Caco-2 (cell line): ENCODE measurements around the gene PHPT1. TPM values are rescaled to one million over a fixed set of nuclear protein-coding genes. Genes with fewer than 3 reads are reported as not detected.

ENCODE experiments used
- BruUV-seq: library from RNA; stranded (reverse); fragments of 400-500 nt; replicated peaks from 2 replicates; lab custom pipeline; 2021; lab: Mats Ljungman, UMichigan
- CTCF ChIA-PET: fragments of 300-600 bp; sonication (Branson Sonifier 250); formaldehyde crosslinking; loops from one replicate; lab custom pipeline; 2022; ENCODE audit warnings: antibody characterized with exemption; lab: Charles Lee
- POLR2A ChIA-PET: fragments of 300-600 bp; sonication (Branson Sonifier 250); formaldehyde crosslinking; loops from one replicate; lab custom pipeline; 2022; ENCODE audit warnings: antibody characterized with exemption; lab: Charles Lee
- DNase-seq, 2 experiments: peaks; one replicate each; pipeline versions ENCODE4 v3.0.0 to v3.0.0-alpha.2; 2020 to 2022
- H3K27me3 ChIP-seq: replicated peaks from 2 replicates; pipeline ENCODE4 v1.6.0; 2011; ENCODE audit warnings: low read length; ENCODE audit not compliant: control insufficient read depth, insufficient read depth
- H3K36me3 ChIP-seq: 2 replicates; pipeline ENCODE4 v1.5.1; 2011; ENCODE audit warnings: low read length; ENCODE audit not compliant: control insufficient read depth, insufficient read depth
- H3K4me1 ChIP-seq: fragments of 250-450 bp; sonication (Bioruptor Pico); 2 replicates; pipeline ENCODE4 v1.5.1; 2020; ENCODE audit warnings: mild to moderate bottlenecking
- H3K4me3 ChIP-seq: 2 replicates; pipeline ENCODE4 v1.5.1; 2011; ENCODE audit warnings: low read depth, mild to moderate bottlenecking, control low read depth, low read length
- H3K9me3 ChIP-seq: fragments of 250-450 bp; sonication (Bioruptor Pico); 2 replicates; pipeline ENCODE4 v1.5.1; 2020; ENCODE audit warnings: mild to moderate bottlenecking, moderate library complexity
- H3K27ac Mint-ChIP-seq: one replicate; pipeline ENCODE4 v1.8.0; 2022; ENCODE audit warnings: mixed read lengths; ENCODE audit not compliant: unreplicated experiment
- H3K27me3 Mint-ChIP-seq: one replicate; pipeline ENCODE4 v1.8.0; 2022; ENCODE audit warnings: mixed read lengths; ENCODE audit not compliant: insufficient read depth, unreplicated experiment
- H3K36me3 Mint-ChIP-seq: one replicate; pipeline ENCODE4 v1.8.0; 2022; ENCODE audit warnings: mild to moderate bottlenecking, mixed read lengths; ENCODE audit not compliant: insufficient read depth, unreplicated experiment
- H3K4me1 Mint-ChIP-seq: one replicate; pipeline ENCODE4 v1.8.0; 2022; ENCODE audit warnings: low read depth, mixed read lengths; ENCODE audit not compliant: unreplicated experiment
- H3K4me3 Mint-ChIP-seq: one replicate; pipeline ENCODE4 v1.8.0; 2022; ENCODE audit warnings: mild to moderate bottlenecking, moderate library complexity, mixed read lengths; ENCODE audit not compliant: unreplicated experiment
- H3K9me3 Mint-ChIP-seq: one replicate; pipeline ENCODE4 v1.8.0; 2022; ENCODE audit warnings: mixed read lengths; ENCODE audit not compliant: unreplicated experiment
- intact Hi-C: fragments of 100-400 bp; cut with micrococcal nuclease; formaldehyde crosslinking; loops from one replicate; pipeline ENCODE4 v1.10.0; 2022; ENCODE audit not compliant: unreplicated experiment
- total RNA-seq: library from RNA; stranded (reverse); gene quantifications from 2 replicates; pipeline ENCODE4 v1.2.3, GENCODE V29; 2022
- TF ChIP-seq, protein P1 (sequence below), 2 experiments: fragments of 200-600 bp in 1 of 2; IDR thresholded peaks; 1 replicate in 1 of 2; 2 replicates in 1 of 2; pipeline versions ENCODE4 v1.5.1 to v1.8.0; 2011 to 2022; ENCODE audit warnings: antibody characterized with exemption in 1 of 2, control low read depth in 1 of 2, inconsistent platforms in 1 of 2, low read depth in 1 of 2, low read length in 1 of 2, mild to moderate bottlenecking in 1 of 2, moderate library complexity in 1 of 2; ENCODE audit not compliant: insufficient read depth in 1 of 2, severe bottlenecking in 1 of 2, unreplicated experiment in 1 of 2

PHPT1 gene
- total RNA-seq, 1 experiment from 2014 or later: 105 TPM

DNA sequence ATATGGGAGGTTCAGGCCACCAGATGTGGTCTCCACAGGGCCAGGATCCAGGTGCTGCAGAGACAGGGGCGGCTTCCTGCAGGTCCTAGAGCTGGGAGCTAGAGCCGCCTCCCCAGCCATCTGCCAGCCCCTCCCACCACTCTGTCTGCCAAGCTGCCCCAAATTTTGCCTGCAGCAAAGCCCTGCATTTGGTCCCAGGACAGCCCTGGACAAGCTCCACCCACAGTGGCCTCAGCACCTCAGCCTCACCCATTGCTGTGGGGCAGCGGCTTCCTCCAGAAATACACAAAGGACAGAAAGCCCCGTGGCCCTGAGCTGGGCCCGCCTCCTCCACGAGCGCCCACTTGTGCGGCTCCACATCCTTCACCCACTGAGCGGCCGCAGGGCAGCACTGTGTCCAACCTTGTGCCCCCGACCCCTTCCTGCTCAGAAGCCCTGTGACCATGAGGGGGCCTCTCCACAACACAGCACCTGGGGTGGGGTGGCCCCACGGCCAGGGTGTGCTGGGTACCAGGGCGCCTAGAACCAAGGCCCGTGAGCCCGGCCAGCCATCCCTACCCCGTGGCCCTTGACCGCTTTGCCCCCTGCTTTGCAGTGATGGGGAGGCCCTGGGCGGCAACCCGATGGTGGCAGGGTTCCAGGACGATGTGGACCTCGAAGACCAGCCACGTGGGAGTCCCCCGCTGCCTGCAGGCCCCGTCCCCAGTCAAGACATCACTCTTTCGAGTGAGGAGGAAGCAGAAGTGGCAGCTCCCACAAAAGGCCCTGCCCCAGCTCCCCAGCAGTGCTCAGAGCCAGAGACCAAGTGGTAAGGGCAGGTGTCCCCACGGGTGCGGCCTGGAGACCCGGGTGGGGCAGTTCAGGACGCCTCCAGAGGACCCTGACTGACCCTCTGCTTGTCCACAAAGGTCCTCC, 10.6 kb upstream of the PHPT1 start:
- Mint-ChIP-seq H3K27me3 (no peaks in the 10 kb centered on the region), H3K4me1 (peaks cover 8% of the 10 kb centered on the region), H3K9me3 (no peaks in the 10 kb centered on the region), H3K4me3 (no peak overlapping the region), H3K36me3 (peaks cover 84% of the 10 kb centered on the region), H3K27ac (no peak overlapping the region)
- H3K4me3 ChIP-seq: no peak overlapping the region
- intact Hi-C loops: no loop called here
- H3K27me3 ChIP-seq: no peaks in the 10 kb centered on the region
- no peaks in the 10 kb centered on the region for H3K9me3 ChIP-seq
- no TSS peak for BruUV-seq
- TF ChIP-seq, protein P1, sequence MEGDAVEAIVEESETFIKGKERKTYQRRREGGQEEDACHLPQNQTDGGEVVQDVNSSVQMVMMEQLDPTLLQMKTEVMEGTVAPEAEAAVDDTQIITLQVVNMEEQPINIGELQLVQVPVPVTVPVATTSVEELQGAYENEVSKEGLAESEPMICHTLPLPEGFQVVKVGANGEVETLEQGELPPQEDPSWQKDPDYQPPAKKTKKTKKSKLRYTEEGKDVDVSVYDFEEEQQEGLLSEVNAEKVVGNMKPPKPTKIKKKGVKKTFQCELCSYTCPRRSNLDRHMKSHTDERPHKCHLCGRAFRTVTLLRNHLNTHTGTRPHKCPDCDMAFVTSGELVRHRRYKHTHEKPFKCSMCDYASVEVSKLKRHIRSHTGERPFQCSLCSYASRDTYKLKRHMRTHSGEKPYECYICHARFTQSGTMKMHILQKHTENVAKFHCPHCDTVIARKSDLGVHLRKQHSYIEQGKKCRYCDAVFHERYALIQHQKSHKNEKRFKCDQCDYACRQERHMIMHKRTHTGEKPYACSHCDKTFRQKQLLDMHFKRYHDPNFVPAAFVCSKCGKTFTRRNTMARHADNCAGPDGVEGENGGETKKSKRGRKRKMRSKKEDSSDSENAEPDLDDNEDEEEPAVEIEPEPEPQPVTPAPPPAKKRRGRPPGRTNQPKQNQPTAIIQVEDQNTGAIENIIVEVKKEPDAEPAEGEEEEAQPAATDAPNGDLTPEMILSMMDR (IDR thresholded peaks at IDR 0.05; ENCODE audit: insufficient read depth in 1 of 2, low read depth in 1 of 2, low read length in 1 of 2, severe bottlenecking in 1 of 2, unreplicated experiment in 1 of 2): no peak
- CTCF ChIA-PET: no interaction called here
- POLR2A ChIA-PET: no interaction called here
- peaks cover 1% of the 10 kb centered on the region; the same call in 1 of the 2 replicates for H3K36me3 ChIP-seq
- peaks cover 25% of the 10 kb centered on the region for H3K4me1 ChIP-seq
- no peak for DNase-seq

DNA sequence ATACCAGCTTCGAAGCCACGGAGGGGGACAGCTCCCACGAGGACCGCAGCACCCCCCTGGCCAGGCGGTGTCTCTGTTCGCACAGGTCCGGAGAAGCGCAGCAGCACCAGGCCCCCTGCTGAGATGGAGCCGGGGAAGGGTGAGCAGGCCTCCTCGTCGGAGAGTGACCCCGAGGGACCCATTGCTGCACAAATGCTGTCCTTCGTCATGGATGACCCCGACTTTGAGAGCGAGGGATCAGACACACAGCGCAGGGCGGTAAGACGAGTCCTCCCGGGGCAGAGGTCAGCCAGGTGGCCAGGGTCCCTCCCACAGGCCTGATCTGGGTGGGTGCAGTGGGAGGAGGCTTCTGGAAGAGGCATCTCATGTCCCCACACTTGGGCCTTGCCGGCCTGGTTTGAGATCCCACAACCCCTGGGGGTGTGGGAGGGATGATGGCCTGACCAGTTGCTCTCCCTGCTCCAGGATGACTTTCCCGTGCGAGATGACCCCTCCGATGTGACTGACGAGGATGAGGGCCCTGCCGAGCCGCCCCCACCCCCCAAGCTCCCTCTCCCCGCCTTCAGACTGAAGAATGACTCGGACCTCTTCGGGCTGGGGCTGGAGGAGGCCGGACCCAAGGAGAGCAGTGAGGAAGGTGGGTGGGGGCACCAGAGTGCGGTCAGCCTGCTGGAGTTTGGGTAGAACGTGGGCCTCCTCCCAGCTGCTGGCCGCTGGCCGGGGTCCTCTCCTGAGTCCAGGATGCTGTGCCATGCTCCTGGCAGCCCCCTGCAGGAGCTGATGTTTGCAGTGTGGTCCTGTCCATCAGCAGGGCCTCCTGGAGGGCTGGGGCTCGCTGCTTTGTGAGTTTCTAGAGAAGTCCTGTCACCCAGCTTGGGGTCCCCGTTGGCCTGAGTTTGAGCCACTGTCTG, 9.7 kb upstream of the PHPT1 start:
- H3K27ac Mint-ChIP-seq: peak overlapping the region; percentile 22
- CTCF ChIA-PET: interaction anchor here (0.6 to 0.8 kb wide), 2 partner anchors 16 to 49 kb away, joined by 3 to 4 read pairs; partner anchors contain the start of gene TMEM141

More for the DNA sequence above, 9.7 kb upstream of the PHPT1 start:
- BruUV-seq: no TSS peak
- H3K4me1 ChIP-seq: peaks cover 25% of the 10 kb centered on the region
- no peaks in the 10 kb centered on the region for H3K27me3 Mint-ChIP-seq
- intact Hi-C loops: loop anchor here (10.0 kb wide), 1 partner anchor 105 kb away; the partner anchor contains the start of genes C8G and FBXW5
- H3K9me3 Mint-ChIP-seq: no peaks in the 10 kb centered on the region
- no peaks in the 10 kb centered on the region for H3K27me3 ChIP-seq
- H3K4me1 Mint-ChIP-seq: peaks cover 8% of the 10 kb centered on the region
- no peak overlapping the region for H3K4me3 ChIP-seq
- POLR2A ChIA-PET: interaction anchor here (0.9 kb wide), 1 partner anchor 39 kb away, joined by 4 read pairs; no protein-coding TSS in a partner anchor
- H3K4me3 Mint-ChIP-seq: peak overlapping the region; percentile 7
- peaks cover 81% of the 10 kb centered on the region for H3K36me3 Mint-ChIP-seq
- DNase-seq: no peak
- H3K36me3 ChIP-seq: no peaks in the 10 kb centered on the region; the same call in 1 of the 2 replicates
- H3K9me3 ChIP-seq: no peaks in the 10 kb centered on the region
- TF ChIP-seq, protein P1 (IDR thresholded peaks at IDR 0.05; ENCODE audit: insufficient read depth in 1 of 2, low read depth in 1 of 2, low read length in 1 of 2, severe bottlenecking in 1 of 2, unreplicated experiment in 1 of 2): no peak
